Keratinocyte (primary cell): Measurements from ENCODE around the gene CDC42EP5. TPM values are rescaled to one million over a fixed set of nuclear protein-coding genes. Genes with fewer than 3 reads are reported as not detected.
"Not testable (repeated sequence)": the region's sequence is repeated elsewhere in the genome, so short reads cannot be mapped to it uniquely, and the experiment has no call there.

Experiments used
- DNase-seq: peaks from one replicate; pipeline ENCODE4 v3.0.0-alpha.2; 2011; ENCODE audit warnings: low read depth, missing footprints, low spot score
- FAIRE-seq: peaks from 2 replicates; lab custom pipeline; 2011; peaks lifted over from hg19 to GRCh38; lab: Jason Lieb, UNC
- H2AFZ ChIP-seq: 2 replicates; pipeline ENCODE4 v1.6.0; 2012; ENCODE audit warnings: low read length, control low read depth, inconsistent platforms; ENCODE audit not compliant: control insufficient read depth
- H3K27ac ChIP-seq: 2 replicates; pipeline ENCODE4 v1.5.1; 2011; ENCODE audit warnings: low read length; ENCODE audit not compliant: control insufficient read depth, insufficient read depth
- H3K27me3 ChIP-seq: 3 replicates; pipeline ENCODE4 v1.6.0; 2011; ENCODE audit warnings: low read length; ENCODE audit not compliant: control insufficient read depth, insufficient read depth; ENCODE audit errors: extremely low read depth
- H3K36me3 ChIP-seq, 2 experiments: 2 replicates in 1 of 2; 3 replicates in 1 of 2; pipeline ENCODE4 v1.5.1; 2011; ENCODE audit warnings: low read length in 2 of 2, mild to moderate bottlenecking in 1 of 2; ENCODE audit not compliant: control insufficient read depth in 2 of 2, insufficient read depth in 2 of 2; ENCODE audit errors: extremely low read depth in 1 of 2
- H3K4me1 ChIP-seq: 3 replicates; pipeline ENCODE4 v1.5.1; 2011; ENCODE audit warnings: low read length; ENCODE audit not compliant: control insufficient read depth, insufficient read depth; ENCODE audit errors: extremely low read depth
- H3K4me2 ChIP-seq: 3 replicates; pipeline ENCODE4 v1.6.0; 2011; ENCODE audit warnings: low read depth, low read length; ENCODE audit not compliant: control insufficient read depth, insufficient read depth; ENCODE audit errors: extremely low read depth
- H3K4me3 ChIP-seq, 3 experiments: fragments of 200-600 bp in 1 of 3; sonication (generic) in 1 of 3; 2 replicates in 2 of 3; 3 replicates in 1 of 3; pipeline ENCODE4 v1.5.1; 2011 to 2016; ENCODE audit warnings: low read length in 3 of 3, mild to moderate bottlenecking in 3 of 3, control low read depth in 2 of 3, inconsistent platforms in 1 of 3, low read depth in 1 of 3, mixed read lengths in 1 of 3, mixed run types in 1 of 3, moderate library complexity in 1 of 3; ENCODE audit not compliant: control insufficient read depth in 2 of 3, insufficient read depth in 2 of 3; ENCODE audit errors: extremely low read depth in 1 of 3
- H3K79me2 ChIP-seq: 2 replicates; pipeline ENCODE4 v1.6.0; 2012; ENCODE audit warnings: low read length; ENCODE audit not compliant: control insufficient read depth, insufficient read depth
- H3K9ac ChIP-seq: 3 replicates; pipeline ENCODE4 v1.6.0; 2011; ENCODE audit warnings: low read length; ENCODE audit not compliant: control insufficient read depth, insufficient read depth; ENCODE audit errors: extremely low read depth
- H3K9me1 ChIP-seq: 3 replicates; pipeline ENCODE4 v1.6.0; 2011; ENCODE audit warnings: low read length; ENCODE audit not compliant: control insufficient read depth, insufficient read depth; ENCODE audit errors: extremely low read depth
- H3K9me3 ChIP-seq: 2 replicates; pipeline ENCODE4 v1.5.1; 2012; ENCODE audit warnings: low read depth, low read length; ENCODE audit not compliant: control insufficient read depth
- H4K20me1 ChIP-seq: 3 replicates; pipeline ENCODE4 v1.6.0; 2011; ENCODE audit warnings: low read length; ENCODE audit not compliant: control insufficient read depth, insufficient read depth; ENCODE audit errors: extremely low read depth
- CTCF ChIP-seq, 3 experiments: IDR thresholded peaks in 1 of 3; conservative IDR thresholded peaks in 1 of 3; optimal IDR thresholded peaks in 1 of 3; 2 replicates in 2 of 3; 3 replicates in 1 of 3; pipeline versions ENCODE3 to v1.5.1; 2011; ENCODE audit warnings: low read length in 3 of 3, mild to moderate bottlenecking in 3 of 3, moderate library complexity in 2 of 3, control low read depth in 1 of 3, inconsistent platforms in 1 of 3; ENCODE audit not compliant: insufficient read depth in 2 of 3; ENCODE audit errors: extremely low read depth in 1 of 3
- EZH2 ChIP-seq: IDR thresholded peaks from one replicate; pipeline ENCODE4 v1.6.1; 2012; ENCODE audit warnings: inconsistent platforms, mild to moderate bottlenecking, low read length, moderate library complexity
- dilution Hi-C: fragments of 300-500 bp; cut with MboI; formaldehyde crosslinking; loops from one replicate; pipeline ENCODE4 v1.7.0; 2020; ENCODE audit warnings: low sequenced_read_pairs; ENCODE audit not compliant: extremely low pct_ligation_motif_present
- polyA plus RNA-seq, 5 experiments: library from polyadenylated mRNA; depleted of rRNA in 3 of 5; stranded (reverse) in 3 of 5; stranded (forward) in 1 of 5; unstranded in 1 of 5; fragments of >200 nt; gene quantifications; 1 replicate in 1 of 5; 2 replicates in 3 of 5; 3 replicates in 1 of 5; pipeline versions ENCODE4 v1.2.1 to v1.2.3, GENCODE V29; 2011 to 2012; ENCODE audit warnings: missing spikeins in 2 of 5, low read depth in 1 of 5, low replicate concordance in 1 of 5

Gene CDC42EP5
- polyA plus RNA-seq, 1 donor (not counting 4 experiments of a cell fraction or from before 2014, with no cell fraction given) = 8.6 TPM

- dilution Hi-C loops = no loop called here
- Histone ChIP-seq H3K36me3 (no peaks in the 10 kb centered on the region), H3K79me2 (no peaks in the 10 kb centered on the region), H4K20me1 (no peaks in the 10 kb centered on the region), H3K4me3 (no peak overlapping the region), H3K9me3 (peaks cover 2% of the 10 kb centered on the region), H3K9ac (no peak overlapping the region), H3K4me2 (no peak overlapping the region), H3K27ac (no peak overlapping the region), H3K9me1 (no peaks in the 10 kb centered on the region), H3K4me1 (no peaks in the 10 kb centered on the region), H2AFZ (no peak overlapping the region), H3K27me3 (no peaks in the 10 kb centered on the region)
- DNase-seq (no peak), FAIRE-seq (no peak)
- no peak for TF ChIP-seq EZH2
- TF ChIP-seq CTCF (optimal IDR thresholded peaks at IDR 0.05 in 1 of 3, IDR thresholded peaks at IDR 0.05 in 1 of 3, conservative IDR thresholded peaks at IDR 0.05 in 1 of 3; ENCODE audit: extremely low read depth in 1 of 3, insufficient read depth in 2 of 3, low read length in 3 of 3) = no peak
Observed at GRCh38 chr19:54507824-54508223, 34.7 kb upstream of the CDC42EP5 start.

- H3K9ac ChIP-seq, H3K4me2 ChIP-seq, DNase-seq, H3K27ac ChIP-seq, H3K27me3 ChIP-seq, FAIRE-seq, H2AFZ ChIP-seq, H3K9me1 ChIP-seq, H3K79me2 ChIP-seq, H3K36me3 ChIP-seq, H3K4me1 ChIP-seq, H3K9me3 ChIP-seq, H3K4me3 ChIP-seq, dilution Hi-C loops, H4K20me1 ChIP-seq: not testable (repeated sequence)
Observed at GRCh38 chr19:54507038-54507717, 34.1 kb upstream of the CDC42EP5 start.

GRCh38 chr19:54506079-54506478 lies 33.0 kb upstream of the CDC42EP5 start:
- Histone ChIP-seq H2AFZ (no peak overlapping the region), H3K4me2 (no peak overlapping the region), H3K36me3 (no peaks in the 10 kb centered on the region), H3K27me3 (no peaks in the 10 kb centered on the region), H4K20me1 (no peaks in the 10 kb centered on the region), H3K9ac (no peak overlapping the region), H3K79me2 (no peaks in the 10 kb centered on the region), H3K27ac (no peak overlapping the region), H3K9me1 (no peaks in the 10 kb centered on the region), H3K4me1 (no peaks in the 10 kb centered on the region), H3K4me3 (no peak overlapping the region), H3K9me3 (peaks cover 2% of the 10 kb centered on the region)
- DNase-seq = no peak
- TF ChIP-seq EZH2 = no peak
- no peak for TF ChIP-seq CTCF (optimal IDR thresholded peaks at IDR 0.05 in 1 of 3, IDR thresholded peaks at IDR 0.05 in 1 of 3, conservative IDR thresholded peaks at IDR 0.05 in 1 of 3; ENCODE audit: extremely low read depth in 1 of 3, insufficient read depth in 2 of 3, low read length in 3 of 3)
- no peak for FAIRE-seq
- dilution Hi-C loops = no loop called here

GRCh38 chr19:54505542-54505941 lies 32.4 kb upstream of the CDC42EP5 start:
- H3K4me3 ChIP-seq = not testable (repeated sequence)

More at GRCh38 chr19:54505542-54505941, 32.4 kb upstream of the CDC42EP5 start:
- H3K79me2 ChIP-seq, H3K9me3 ChIP-seq, dilution Hi-C loops, H3K4me2 ChIP-seq, H4K20me1 ChIP-seq, H3K27ac ChIP-seq, H3K9ac ChIP-seq, H2AFZ ChIP-seq, H3K36me3 ChIP-seq, DNase-seq, FAIRE-seq, H3K27me3 ChIP-seq, H3K4me1 ChIP-seq, H3K9me1 ChIP-seq: not testable (repeated sequence)
